Liver (tissue), 9 donors: Measurements from ENCODE around the gene SLC25A19. TPM values are rescaled to one million over a fixed set of nuclear protein-coding genes. Genes with fewer than 3 reads are reported as not detected.

ENCODE experiments used
- DNase-seq: peaks from one replicate; pipeline ENCODE4 v3.0.0-alpha.2; 2017; ENCODE audit warnings: low spot score
- H3K27ac ChIP-seq, 2 donors: one replicate each; pipeline ENCODE4 v1.7.0; 2013; ENCODE audit warnings: inconsistent platforms in 2 of 2, low read length in 2 of 2, control low read depth in 1 of 2, low read depth in 1 of 2, mild to moderate bottlenecking in 1 of 2
- H3K27me3 ChIP-seq, 4 donors: one replicate each; pipeline versions ENCODE4 v1.6.1 to v1.7.0; 2013; ENCODE audit warnings: low read length in 3 of 4, inconsistent platforms in 1 of 4, mild to moderate bottlenecking in 1 of 4, moderate library complexity in 1 of 4; ENCODE audit not compliant: control insufficient read depth in 4 of 4, insufficient read depth in 4 of 4
- H3K36me3 ChIP-seq, 4 donors: one replicate each; pipeline versions ENCODE4 v1.6.1 to v1.7.0; 2013; ENCODE audit warnings: low read length in 3 of 4, mild to moderate bottlenecking in 3 of 4, low read depth in 1 of 4, moderate library complexity in 1 of 4; ENCODE audit not compliant: control insufficient read depth in 4 of 4, insufficient read depth in 3 of 4
- H3K4me1 ChIP-seq, 4 donors: one replicate each; pipeline versions ENCODE4 v1.6.1 to v1.7.0; 2013; ENCODE audit warnings: low read length in 3 of 4, mild to moderate bottlenecking in 3 of 4, moderate library complexity in 1 of 4; ENCODE audit not compliant: control insufficient read depth in 4 of 4, insufficient read depth in 4 of 4
- H3K4me3 ChIP-seq, 3 donors: one replicate each; pipeline versions ENCODE4 v1.6.1 to v1.7.0; 2013; ENCODE audit warnings: low read length in 3 of 3, control low read depth in 1 of 3, low read depth in 1 of 3, mild to moderate bottlenecking in 1 of 3
- H3K9ac ChIP-seq, 2 donors: one replicate each; pipeline ENCODE4 v1.7.0; 2013; ENCODE audit warnings: low read length in 2 of 2, mild to moderate bottlenecking in 2 of 2, moderate library complexity in 2 of 2, control low read depth in 1 of 2, low read depth in 1 of 2
- H3K9me3 ChIP-seq, 4 donors: one replicate each; pipeline versions ENCODE4 v1.6.1 to v1.7.0; 2013; ENCODE audit warnings: low read length in 3 of 4; ENCODE audit not compliant: control insufficient read depth in 4 of 4
- ATF3 ChIP-seq: IDR thresholded peaks from 2 replicates; pipeline ENCODE4 v1.6.1; 2016; ENCODE audit warnings: antibody characterized with exemption
- CTCF ChIP-seq: fragments of 150-350 bp; IDR thresholded peaks from 2 replicates; pipeline ENCODE4 v1.5.1; 2017; ENCODE audit warnings: improper control_type of control experiment, low read depth, low read length; ENCODE audit not compliant: missing input control
- EGR1 ChIP-seq, 2 donors: IDR thresholded peaks; 2 replicates each; pipeline ENCODE4 v1.6.1; 2016 to 2018; ENCODE audit warnings: antibody characterized with exemption in 2 of 2, low read depth in 2 of 2
- FOXA1 ChIP-seq: IDR thresholded peaks from 2 replicates; pipeline ENCODE4 v1.6.1; 2016; ENCODE audit warnings: antibody characterized with exemption
- FOXA2 ChIP-seq: IDR thresholded peaks from 2 replicates; pipeline ENCODE4 v1.6.1; 2016; ENCODE audit warnings: antibody characterized with exemption
- GABPA ChIP-seq, 2 donors: IDR thresholded peaks in 1 of 2; conservative IDR thresholded peaks in 1 of 2; 2 replicates each; pipeline ENCODE4 v1.6.1; 2016; ENCODE audit warnings: antibody characterized with exemption in 2 of 2, mild to moderate bottlenecking in 1 of 2, moderate library complexity in 1 of 2
- HNF4A ChIP-seq, 2 donors: conservative IDR thresholded peaks; 2 replicates each; pipeline ENCODE4 v1.6.1; 2016; ENCODE audit warnings: antibody characterized with exemption in 2 of 2, mild to moderate bottlenecking in 2 of 2
- HNF4G ChIP-seq: IDR thresholded peaks from 2 replicates; pipeline ENCODE4 v1.6.1; 2016; ENCODE audit warnings: antibody characterized with exemption
- JUND ChIP-seq, 2 donors: IDR thresholded peaks; 2 replicates each; pipeline ENCODE4 v1.6.1; 2016; ENCODE audit warnings: antibody characterized with exemption in 2 of 2
- MAX ChIP-seq: IDR thresholded peaks from 2 replicates; pipeline ENCODE4 v1.6.1; 2016; ENCODE audit warnings: antibody characterized with exemption
- NR2F2 ChIP-seq: IDR thresholded peaks from 2 replicates; pipeline ENCODE4 v1.6.1; 2016; ENCODE audit warnings: antibody characterized with exemption
- RAD21 ChIP-seq, 2 donors: IDR thresholded peaks; 2 replicates each; pipeline ENCODE4 v1.6.1; 2016; ENCODE audit warnings: antibody characterized with exemption in 2 of 2, mild to moderate bottlenecking in 2 of 2
- REST ChIP-seq: IDR thresholded peaks from 2 replicates; pipeline ENCODE4 v1.6.1; 2016; ENCODE audit warnings: antibody characterized with exemption, mild to moderate bottlenecking
- RXRA ChIP-seq, 2 donors: IDR thresholded peaks; 2 replicates each; pipeline ENCODE4 v1.6.1; 2017 to 2018; ENCODE audit warnings: antibody characterized with exemption in 2 of 2, mild to moderate bottlenecking in 1 of 2
- SP1 ChIP-seq: IDR thresholded peaks from 2 replicates; pipeline ENCODE4 v1.6.1; 2018; ENCODE audit warnings: antibody characterized with exemption, mild to moderate bottlenecking
- TAF1 ChIP-seq: conservative IDR thresholded peaks from 2 replicates; pipeline ENCODE4 v1.6.1; 2016; ENCODE audit warnings: antibody characterized with exemption, mild to moderate bottlenecking
- YY1 ChIP-seq: IDR thresholded peaks from 2 replicates; pipeline ENCODE4 v1.6.1; 2016; ENCODE audit warnings: antibody characterized with exemption, mild to moderate bottlenecking
- ZBTB33 ChIP-seq: IDR thresholded peaks from 2 replicates; pipeline ENCODE4 v1.6.1; 2016; ENCODE audit warnings: antibody characterized with exemption
- WGBS: extraction: QIAGEN DNeasy Blood & Tissue Kit; methylation state at CpG from one replicate; pipeline ENCODE4 v1.1.7; 2013; 5-methylcytosine and 5-hydroxymethylcytosine counted together
- polyA plus RNA-seq, 2 donors: library from polyadenylated mRNA; stranded (reverse) in 1 of 2; unstranded in 1 of 2; fragments of 200-250 nt in 1 of 2; fragments of >200 nt in 1 of 2; fragmentation: Nextera tagmentation in 1 of 2; extraction: Ambion mirVana in 1 of 2; gene quantifications; one replicate each; pipeline versions ENCODE4 v1.2.1 to v1.2.3, GENCODE V29; 2013 to 2015
- total RNA-seq, 2 donors: library from RNA; depleted of rRNA; stranded (reverse); fragments of >200 nt; gene quantifications; one replicate each; pipeline ENCODE4 v1.2.3, GENCODE V29; 2014
- donor health status: healthy.
- donor health status: healthy.
- donor health status: healthy.
- donor health status: healthy.
- donor health status: healthy.

The SLC25A19 gene
- total and polyA plus RNA-seq, 4 donors: 4.7 to 9.5 (median 6.6) TPM

GRCh38 chr17:75318211-75318610, 29.0 kb upstream of the SLC25A19 start:
- no peak overlapping the region for H3K27ac ChIP-seq
- H3K4me3 ChIP-seq: no peak overlapping the region
- TF ChIP-seq GABPA (IDR thresholded peaks at IDR 0.05 in 1 of 2, conservative IDR thresholded peaks at IDR 0.05 in 1 of 2): no peak
- TF ChIP-seq HNF4A (conservative IDR thresholded peaks at IDR 0.05): no peak
- TF ChIP-seq ATF3: no peak
- no peak for TF ChIP-seq CTCF
- no peak for TF ChIP-seq YY1
- TF ChIP-seq JUND (IDR thresholded peaks at IDR 0.05): no peak
- TF ChIP-seq ZBTB33: no peak
- TF ChIP-seq RXRA (IDR thresholded peaks at IDR 0.05): no peak
- no peak for TF ChIP-seq RAD21 (IDR thresholded peaks at IDR 0.05)
- TF ChIP-seq NR2F2: no peak
- no peak for TF ChIP-seq TAF1
- TF ChIP-seq EGR1 (IDR thresholded peaks at IDR 0.05; ENCODE audit: low read depth in 2 of 2): no peak
- TF ChIP-seq MAX: no peak
- no peak for TF ChIP-seq FOXA1
- no peak for TF ChIP-seq REST
- H3K36me3 ChIP-seq: peaks cover 4 to 30% (median 10%) of the 10 kb centered on the region in 4 donors
- H3K27me3 ChIP-seq: no peaks in the 10 kb centered on the region
- no peaks in the 10 kb centered on the region for H3K9me3 ChIP-seq
- H3K9ac ChIP-seq: no peak overlapping the region
- WGBS: 87% methylated on average over 10 of the region's 10 CpGs
- no peak for DNase-seq
- peaks cover 0 to 11% (median 5%) of the 10 kb centered on the region in 4 donors for H3K4me1 ChIP-seq

GRCh38 chr17:75317671-75318070, 28.4 kb upstream of the SLC25A19 start:
- peaks cover 4 to 30% (median 10%) of the 10 kb centered on the region in 4 donors for H3K36me3 ChIP-seq
- no peak for DNase-seq
- H3K9ac ChIP-seq: no peak overlapping the region
- H3K4me1 ChIP-seq: peaks cover 0 to 12% (median 5%) of the 10 kb centered on the region in 4 donors
- WGBS: 81% methylated on average over 11 of the region's 11 CpGs
- H3K27me3 ChIP-seq: no peaks in the 10 kb centered on the region
- H3K4me3 ChIP-seq: no peak overlapping the region
- no peaks in the 10 kb centered on the region for H3K9me3 ChIP-seq
- H3K27ac ChIP-seq: no peak overlapping the region
- TF ChIP-seq MAX (no peak), ZBTB33 (no peak), SP1 (no peak), HNF4A (conservative IDR thresholded peaks at IDR 0.05) (no peak), RAD21 (IDR thresholded peaks at IDR 0.05) (no peak), EGR1 (IDR thresholded peaks at IDR 0.05; ENCODE audit: low read depth in 2 of 2) (no peak), FOXA2 (no peak), NR2F2 (no peak), TAF1 (no peak), RXRA (IDR thresholded peaks at IDR 0.05) (no peak), YY1 (no peak), ATF3 (no peak), GABPA (IDR thresholded peaks at IDR 0.05 in 1 of 2, conservative IDR thresholded peaks at IDR 0.05 in 1 of 2) (no peak), CTCF (no peak), FOXA1 (no peak), JUND (IDR thresholded peaks at IDR 0.05) (no peak), HNF4G (no peak)
